Left renal cortex interstitium (tissue), 4 donors: ENCODE data around the gene TMEM51. TPM values are rescaled to one million over a fixed set of nuclear protein-coding genes. Genes with fewer than 3 reads are reported as not detected.

Experiments
- DNase-seq, 4 donors: peaks; one replicate each; pipeline ENCODE4 v3.0.0-alpha.2; 2013; ENCODE audit warnings: low read depth in 4 of 4, low spot score in 2 of 4, missing footprints in 1 of 4
- polyA plus RNA-seq, 4 donors: library from polyadenylated mRNA; unstranded; fragments of 120-200 nt; gene quantifications; one replicate each; pipeline ENCODE4 v1.2.1, GENCODE V29; 2013; ENCODE audit not compliant: insufficient read length in 4 of 4

TMEM51 gene
- polyA plus RNA-seq, 4 donors: 19.1 to 25.7 (median 20.5) TPM

GRCh38 chr1:15261155-15262002 is 107.8 kb downstream of the TMEM51 start:
- no peak for DNase-seq

DNA sequence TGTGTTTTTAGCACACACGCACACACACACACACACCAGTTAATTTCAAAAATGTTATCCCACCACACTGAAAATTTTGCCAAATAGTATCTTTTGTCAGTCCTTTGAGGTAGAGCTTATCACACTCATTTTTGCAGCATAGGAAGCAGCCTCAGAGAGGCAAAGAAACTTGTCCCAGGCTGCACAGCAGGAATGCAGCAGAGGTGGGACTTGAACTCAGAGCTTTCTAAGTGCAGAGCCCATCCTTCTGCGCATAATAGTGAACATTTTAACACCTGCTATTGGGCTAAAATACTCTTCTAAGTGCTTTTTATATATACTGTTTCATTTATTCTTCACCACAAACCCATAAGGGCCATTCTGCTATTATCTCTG is 108.4 kb downstream of the TMEM51 start:
- no peak for DNase-seq

GRCh38 chr1:15262706-15263105 is 109.2 kb downstream of the TMEM51 start:
- DNase-seq: no peak

DNA sequence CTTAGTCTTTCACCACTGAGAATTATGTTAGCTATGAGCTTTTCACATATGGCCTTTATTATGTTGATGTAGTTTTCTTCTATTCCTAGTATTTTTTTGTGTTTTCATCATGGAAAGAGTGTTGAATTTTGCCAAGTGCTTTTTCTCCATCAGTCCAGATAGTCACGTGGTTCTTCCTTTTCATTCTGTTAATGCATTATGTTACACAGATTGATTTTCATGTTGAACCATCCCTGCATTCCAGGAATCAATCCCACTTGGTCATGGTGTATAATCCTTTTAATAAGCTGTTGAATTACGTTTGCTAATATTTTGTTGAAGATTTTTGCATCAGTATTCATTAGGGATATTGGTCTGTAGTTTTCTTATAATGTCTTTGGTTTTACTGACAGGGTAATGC is 111.2 kb downstream of the TMEM51 start:
- no peak for DNase-seq

Other genes with a start within 250 kb of the TMEM51 start
- 1 to 10 TPM; 2.2 to 5.3 (median 4.4) TPM for gene FHAD1, start 93.5 kb downstream of the TMEM51 start, polyA plus RNA-seq